OCI-LY1 (cell line): Measurements from ENCODE around the gene PTPRD.

Source experiments
- H2AFZ ChIP-seq: fragments of 200-600 bp; sonication (generic), shearing (Covaris generic); 2 replicates; pipeline ENCODE4 v1.6.0; 2014; ENCODE audit warnings: antibody characterized with exemption, mild to moderate bottlenecking, low read length
- H3F3A ChIP-seq: fragments of 200-600 bp; sonication (generic), shearing (Covaris generic); 2 replicates; pipeline ENCODE4 v1.6.0; 2014; ENCODE audit warnings: mild to moderate bottlenecking, antibody characterized with exemption, low read length, moderate library complexity; ENCODE audit not compliant: insufficient read depth
- H3K27ac ChIP-seq: fragments of 200-600 bp; sonication (generic); 2 replicates; pipeline ENCODE4 v1.5.1; 2014; ENCODE audit warnings: low read length, mixed run types, mild to moderate bottlenecking, low read depth; ENCODE audit not compliant: poor library complexity, severe bottlenecking
- H3K27me3 ChIP-seq: fragments of 200-600 bp; sonication (generic); 2 replicates; pipeline ENCODE4 v1.6.0; 2014; ENCODE audit warnings: antibody characterized with exemption, mild to moderate bottlenecking, low read length, moderate library complexity; ENCODE audit not compliant: insufficient read depth
- H3K36me3 ChIP-seq: fragments of 200-600 bp; sonication (generic); 2 replicates; pipeline ENCODE4 v1.6.1; 2014; ENCODE audit warnings: mild to moderate bottlenecking, antibody characterized with exemption, low read length, moderate library complexity, mixed read lengths; ENCODE audit not compliant: insufficient read depth
- H3K4me1 ChIP-seq: fragments of 200-600 bp; sonication (generic); 2 replicates; pipeline ENCODE4 v1.5.1; 2014; ENCODE audit warnings: mild to moderate bottlenecking, low read length, moderate library complexity; ENCODE audit not compliant: insufficient read depth, severe bottlenecking
- H3K4me2 ChIP-seq: fragments of 200-600 bp; sonication (generic), shearing (Covaris generic); 2 replicates; pipeline ENCODE4 v1.6.1; 2014; ENCODE audit warnings: low read length
- H3K4me3 ChIP-seq: fragments of 200-600 bp; sonication (generic); 2 replicates; pipeline ENCODE4 v1.5.1; 2014; ENCODE audit warnings: low read length, low read depth, mild to moderate bottlenecking, mixed read lengths; ENCODE audit not compliant: poor library complexity, severe bottlenecking
- H3K79me2 ChIP-seq: fragments of 200-600 bp; shearing (Covaris generic); 2 replicates; pipeline ENCODE4 v1.6.1; 2016; ENCODE audit warnings: mixed run types, low read length, mixed read lengths; ENCODE audit not compliant: insufficient read depth
- H3K9ac ChIP-seq: fragments of 200-600 bp; sonication (generic), shearing (Covaris generic); 2 replicates; pipeline ENCODE4 v1.6.1; 2014; ENCODE audit warnings: mild to moderate bottlenecking, low read length, mixed read lengths
- H3K9me2 ChIP-seq: fragments of 200-600 bp; sonication (generic), shearing (Covaris generic); 2 replicates; pipeline ENCODE4 v1.6.1; 2014; ENCODE audit warnings: low read depth, mild to moderate bottlenecking, low read length, mixed read lengths
- H3K9me3 ChIP-seq: fragments of 200-600 bp; shearing (Covaris generic); 2 replicates; pipeline ENCODE4 v1.6.1; 2014; ENCODE audit warnings: low read length, mixed read lengths
- H4K20me1 ChIP-seq: fragments of 200-600 bp; sonication (generic), shearing (Covaris generic); 2 replicates; pipeline ENCODE4 v1.6.0; 2016; ENCODE audit warnings: mild to moderate bottlenecking, low read length; ENCODE audit not compliant: insufficient read depth
- CTCF ChIP-seq: fragments of 200-600 bp; sonication (generic), shearing (Covaris generic); IDR thresholded peaks from 2 replicates; pipeline ENCODE4 v1.5.1; 2017; ENCODE audit warnings: mild to moderate bottlenecking, antibody characterized with exemption, low read length, moderate library complexity, mixed read lengths
- EZH2 ChIP-seq: fragments of 200-600 bp; sonication (generic), shearing (Covaris generic); IDR thresholded peaks from 2 replicates; pipeline ENCODE4 v1.8.0; 2017; ENCODE audit warnings: borderline replicate concordance, mixed run types, mild to moderate bottlenecking, antibody characterized with exemption, low read length, moderate library complexity, mixed read lengths

The PTPRD gene

GRCh38 chr9:8766096-8766495 lies 1846.7 kb downstream of the PTPRD start:
- Histone ChIP-seq H3K9me3 (no peaks in the 10 kb centered on the region), H3F3A (no peaks in the 10 kb centered on the region), H3K4me2 (no peak overlapping the region), H3K27me3 (no peaks in the 10 kb centered on the region), H2AFZ (no peak overlapping the region), H3K36me3 (no peaks in the 10 kb centered on the region), H3K4me1 (no peaks in the 10 kb centered on the region), H4K20me1 (no peaks in the 10 kb centered on the region), H3K9ac (no peak overlapping the region), H3K4me3 (no peak overlapping the region), H3K79me2 (no peaks in the 10 kb centered on the region), H3K27ac (no peak overlapping the region), H3K9me2 (no peaks in the 10 kb centered on the region)
- TF ChIP-seq CTCF, result no peak
- no peak for TF ChIP-seq EZH2

GRCh38 chr9:8764051-8764450 lies 1848.8 kb downstream of the PTPRD start:
- no peaks in the 10 kb centered on the region for H3K79me2 ChIP-seq
- no peaks in the 10 kb centered on the region for H4K20me1 ChIP-seq
- no peaks in the 10 kb centered on the region for H3K9me3 ChIP-seq
- H3F3A ChIP-seq, result no peaks in the 10 kb centered on the region
- no peaks in the 10 kb centered on the region for H3K27me3 ChIP-seq
- H3K9me2 ChIP-seq, result no peaks in the 10 kb centered on the region
- no peaks in the 10 kb centered on the region for H3K4me1 ChIP-seq
- H3K4me3 ChIP-seq, result no peak overlapping the region
- H3K9ac ChIP-seq, result no peak overlapping the region
- no peak overlapping the region for H3K27ac ChIP-seq
- H3K4me2 ChIP-seq, result no peak overlapping the region
- TF ChIP-seq EZH2 (no peak), CTCF (no peak)
- no peak overlapping the region for H2AFZ ChIP-seq
- H3K36me3 ChIP-seq, result no peaks in the 10 kb centered on the region

GRCh38 chr9:8762479-8763085 lies 1850.2 kb downstream of the PTPRD start:
- Histone ChIP-seq H3F3A (no peaks in the 10 kb centered on the region), H3K4me1 (no peaks in the 10 kb centered on the region), H3K4me3 (no peak overlapping the region), H3K4me2 (no peak overlapping the region), H3K79me2 (no peaks in the 10 kb centered on the region), H3K9me2 (no peaks in the 10 kb centered on the region), H3K27ac (no peak overlapping the region), H3K27me3 (no peaks in the 10 kb centered on the region), H3K9ac (no peak overlapping the region), H3K36me3 (no peaks in the 10 kb centered on the region), H3K9me3 (no peaks in the 10 kb centered on the region), H2AFZ (no peak overlapping the region), H4K20me1 (no peaks in the 10 kb centered on the region)
- TF ChIP-seq EZH2 (no peak), CTCF (no peak)
